Omental fat pad (tissue), 4 donors: ENCODE data around the gene ZNF367. TPM values are rescaled to one million over a fixed set of nuclear protein-coding genes. Genes with fewer than 3 reads are reported as not detected.

Experiments used
- ATAC-seq: fragments of 150-250 bp; one replicate; pipeline ENCODE4 v1.9.1; 2016; ENCODE audit warnings: mild to moderate bottlenecking, moderate library complexity; ENCODE audit not compliant: low FRiP score
- DNase-seq: peaks from one replicate; pipeline ENCODE4 v3.0.0-alpha.2; 2019; ENCODE audit warnings: low spot score
- CTCF ChIP-seq, 3 donors: fragments of 450-650 bp; IDR thresholded peaks; one replicate each; pipeline ENCODE4 v1.5.1; 2016 to 2017; ENCODE audit warnings: antibody characterized with exemption in 3 of 3, mild to moderate bottlenecking in 3 of 3, moderate library complexity in 2 of 3
- total RNA-seq, 4 donors: library from RNA; depleted of rRNA; stranded (reverse); fragments of >200 nt; gene quantifications; one replicate each; pipeline ENCODE4 v1.1.0, GENCODE V29; 2016

Gene ZNF367
- total RNA-seq, 4 donors from 2014 or later: 0.50 to 2.7 (median 1.9) TPM

- TF ChIP-seq CTCF (IDR thresholded peaks at IDR 0.05): no peak
- DNase-seq: no peak
- no peak for ATAC-seq
These were observed 5.3 kb upstream of the ZNF367 start for GRCh38 chr9:96423322-96423984.

- ATAC-seq: peak; percentile 69
- no peak for DNase-seq
- no peak for TF ChIP-seq CTCF (IDR thresholded peaks at IDR 0.05)
These were observed 2.5 kb upstream of the ZNF367 start for GRCh38 chr9:96420468-96421219.

GRCh38 chr9:96419691-96419969, 1.5 kb upstream of the ZNF367 start:
- no peak for TF ChIP-seq CTCF (IDR thresholded peaks at IDR 0.05)
- no peak for ATAC-seq

GRCh38 chr9:96418920-96419690, 935 bp upstream of the ZNF367 start:
- no peak for DNase-seq
- TF ChIP-seq CTCF (IDR thresholded peaks at IDR 0.05): no peak
- peak; percentile 15 for ATAC-seq

More at GRCh38 chr9:96419691-96419969, 1.5 kb upstream of the ZNF367 start:
- no peak for DNase-seq

- ATAC-seq (no peak), DNase-seq (no peak)
- TF ChIP-seq CTCF (IDR thresholded peaks at IDR 0.05): no peak
These were observed 498 bp downstream of the ZNF367 start for GRCh38 chr9:96417661-96418082.

GRCh38 chr9:96417051-96417586, 1.1 kb downstream of the ZNF367 start:
- TF ChIP-seq CTCF (IDR thresholded peaks at IDR 0.05): no peak
- ATAC-seq (peak; percentile 39), DNase-seq (peak; percentile 82)
